HepG2 (cell line): ENCODE measurements around the gene SMYD4. TPM values are rescaled to one million over a fixed set of nuclear protein-coding genes. Genes with fewer than 3 reads are reported as not detected.

Experiments
- ATAC-seq: fragments of 200-7000 bp; cut with Tn5 transposase; 3 replicates; pipeline ENCODE4 v1.9.1; 2020; ENCODE audit warnings: mild to moderate bottlenecking, moderate library complexity
- BruUV-seq: library from RNA; stranded (reverse); fragments of 400-500 nt; replicated peaks from 2 replicates; lab custom pipeline; 2021; lab: Mats Ljungman, UMichigan
- CTCF ChIA-PET: fragments of 300-600 bp; formaldehyde crosslinking; extraction: SDS; loops from one replicate; lab custom pipeline; 2021; ENCODE audit warnings: low total read pairs, inconsistent platforms, low intra/inter-chr PET ratio; lab: Yijun Ruan, JAX
- POLR2A ChIA-PET: fragments of 350-600 bp; sonication (Branson Sonifier 250); formaldehyde crosslinking; loops from one replicate; lab custom pipeline; 2020; ENCODE audit warnings: antibody characterized with exemption, inconsistent platforms; lab: Yijun Ruan, JAX
- DNase-seq: peaks from one replicate; pipeline ENCODE4 v3.0.0-alpha.2; 2015; ENCODE audit warnings: low spot score
- FAIRE-seq: peaks from 3 replicates; lab custom pipeline; 2011; peaks lifted over from hg19 to GRCh38; lab: Jason Lieb, UNC
- H2AFZ ChIP-seq: one replicate; pipeline ENCODE4 v1.6.1; 2011; ENCODE audit warnings: low read length, inconsistent platforms
- H3K27ac ChIP-seq: fragments of 300-600 bp; 3 replicates; pipeline ENCODE4 v1.8.0; 2011; ENCODE audit warnings: mixed run types, mild to moderate bottlenecking, mixed read lengths, low read length, inconsistent platforms; ENCODE audit not compliant: insufficient read depth; ENCODE audit errors: extremely low read length
- H3K27me3 ChIP-seq, 2 experiments: fragments of 200-600 bp in 1 of 2; 2 replicates in 1 of 2; 3 replicates in 1 of 2; pipeline versions ENCODE4 v1.6.0 to v1.8.0; 2011; ENCODE audit warnings: low read length in 2 of 2, mild to moderate bottlenecking in 2 of 2, moderate library complexity in 2 of 2, inconsistent platforms in 1 of 2; ENCODE audit not compliant: insufficient read depth in 2 of 2, control insufficient read depth in 1 of 2
- H3K36me3 ChIP-seq, 2 experiments: fragments of 200-600 bp in 1 of 2; replicated peaks in 1 of 2; 2 replicates in 1 of 2; 3 replicates in 1 of 2; pipeline versions ENCODE4 v1.5.1 to v1.8.0; 2011; ENCODE audit warnings: low read length in 2 of 2, inconsistent platforms in 1 of 2; ENCODE audit not compliant: insufficient read depth in 2 of 2, control insufficient read depth in 1 of 2
- H3K4me1 ChIP-seq: 2 replicates; pipeline ENCODE4 v1.5.1; 2012; ENCODE audit warnings: low read length, inconsistent platforms; ENCODE audit not compliant: insufficient read depth
- H3K4me2 ChIP-seq: 2 replicates; pipeline ENCODE4 v1.6.0; 2011; ENCODE audit warnings: low read depth, low read length, inconsistent platforms
- H3K4me3 ChIP-seq, 3 experiments: fragments of 200-600 bp in 1 of 3; sonication (generic), shearing (Covaris generic) in 1 of 3; replicated peaks in 1 of 3; 2 replicates each; pipeline ENCODE4 v1.5.1; 2011 to 2016; ENCODE audit warnings: low read length in 3 of 3, inconsistent platforms in 2 of 3, low read depth in 2 of 3, mild to moderate bottlenecking in 2 of 3, control low read depth in 1 of 3, mixed read lengths in 1 of 3; ENCODE audit not compliant: insufficient read depth in 1 of 3
- H3K79me2 ChIP-seq: one replicate; pipeline ENCODE4 v1.6.1; 2011; ENCODE audit warnings: low read length, inconsistent platforms; ENCODE audit not compliant: insufficient read depth
- H3K9ac ChIP-seq: 2 replicates; pipeline ENCODE4 v1.6.0; 2011; ENCODE audit warnings: mild to moderate bottlenecking, low read depth, low read length, inconsistent platforms; ENCODE audit not compliant: insufficient read depth
- H3K9me3 ChIP-seq: 2 replicates; pipeline ENCODE4 v1.5.1; 2012; ENCODE audit warnings: mild to moderate bottlenecking, low read length
- H4K20me1 ChIP-seq: 2 replicates; pipeline ENCODE4 v1.6.0; 2011; ENCODE audit warnings: inconsistent platforms, mild to moderate bottlenecking, low read length, moderate library complexity; ENCODE audit not compliant: insufficient read depth
- BRD4 ChIP-seq: sonication (generic); formaldehyde crosslinking; IDR thresholded peaks from 2 replicates; pipeline ENCODE4 v1.4.0; 2020; ENCODE audit warnings: missing genetic modification reagents
- EHMT2 ChIP-seq: fragments of 200-600 bp; sonication (generic); IDR thresholded peaks from 2 replicates; pipeline ENCODE4 v1.7.0; 2017; ENCODE audit warnings: antibody characterized with exemption, low read depth, low read length, borderline replicate concordance
- FOSL2 ChIP-seq: sonication (generic); formaldehyde crosslinking; IDR thresholded peaks from 2 replicates; pipeline ENCODE4 v1.4.0; 2020; ENCODE audit warnings: missing genetic modification reagents
- SAP130 ChIP-seq: IDR thresholded peaks from 2 replicates; pipeline ENCODE4 v1.6.1; 2016; ENCODE audit warnings: low read depth
- ZBTB38 ChIP-seq: sonication (generic); formaldehyde crosslinking; IDR thresholded peaks from 2 replicates; pipeline ENCODE4 v1.5.1; 2020; ENCODE audit warnings: mild to moderate bottlenecking, missing genetic modification reagents
- ZNF687 ChIP-seq: sonication (generic); formaldehyde crosslinking; IDR thresholded peaks from 2 replicates; pipeline ENCODE4 v1.5.1; 2020; ENCODE audit warnings: mild to moderate bottlenecking, missing genetic modification reagents, moderate library complexity
- WGBS: methylation state at CpG from one replicate; pipeline ENCODE4 v1.1.6; 2017; ENCODE audit warnings: low lambda C conversion rate; 5-methylcytosine and 5-hydroxymethylcytosine counted together
- in situ Hi-C: cut with HindIII; loops from 2 replicates; pipeline ENCODE4 v1.10.0; 2017; ENCODE audit warnings: low pct_unique_long_range_greater_than_20kb; ENCODE audit not compliant: extremely low pct_ligation_motif_present
- intact Hi-C: fragments of 100-400 bp; cut with micrococcal nuclease; formaldehyde crosslinking; loops from one replicate; pipeline ENCODE4 v1.10.0; 2022; ENCODE audit not compliant: unreplicated experiment
- polyA plus RNA-seq, 8 experiments: library from polyadenylated mRNA; depleted of rRNA in 3 of 8; stranded (reverse) in 7 of 8; unstranded in 1 of 8; fragments of >200 nt; fragmentation: Illumina TruSeq in 4 of 8; extraction: Trizol in 4 of 8; gene quantifications; 2 replicates each; pipeline versions ENCODE4 v1.2.1 to v1.2.3, GENCODE V29; 2011 to 2016; ENCODE audit warnings: low read depth in 4 of 8, missing spikeins in 1 of 8, mixed read lengths in 1 of 8; ENCODE audit not compliant: insufficient read depth in 1 of 8
- total RNA-seq, 5 experiments: library from RNA; depleted of rRNA; stranded (reverse); fragments of >200 nt; fragmentation: Illumina TruSeq; extraction: Trizol; gene quantifications; 2 replicates each; pipeline ENCODE4 v1.2.3, GENCODE V29; 2016; ENCODE audit warnings: low read depth in 1 of 5

The SMYD4 gene
- total and polyA plus RNA-seq, 2 of the 13 experiments (the other 11 are each of a cell fraction or from before 2014, with no cell fraction given): 7.4 to 11.3 TPM

GRCh38 chr17:1787301-1787902 is 42.3 kb downstream of the SMYD4 start:
- H3K4me2 ChIP-seq: no peak overlapping the region
- peaks cover 7% of the 10 kb centered on the region for H3K4me1 ChIP-seq
- peaks cover 18 to 38% of the 10 kb centered on the region in 2 experiments for H3K36me3 ChIP-seq
- ChIA-PET POLR2A (interaction anchor here (1.3 to 2.0 kb wide), 2 partner anchors 23 to 71 kb away, joined by 7 to 8 read pairs; no protein-coding TSS in a partner anchor), CTCF (no interaction called here)
- H4K20me1 ChIP-seq: no peaks in the 10 kb centered on the region
- no peak overlapping the region for H3K4me3 ChIP-seq
- in situ Hi-C loops: no loop called here
- DNase-seq (peak; percentile 29), FAIRE-seq (no peak), ATAC-seq (peak; percentile 42; the same call in 1 of the 3 replicates)
- H3K9me3 ChIP-seq: no peaks in the 10 kb centered on the region
- no peak overlapping the region for H3K9ac ChIP-seq
- no peaks in the 10 kb centered on the region for H3K79me2 ChIP-seq
- intact Hi-C loops: no loop called here
- 87% methylated on average over 16 of the region's 16 CpGs for WGBS
- H3K27me3 ChIP-seq: no peaks in the 10 kb centered on the region
- no TSS peak for BruUV-seq
- TF ChIP-seq ZNF687 (CRISPR knock-in tag) (peak; percentile 31; the same call in 1 of the 2 replicates), SAP130 (0 out of 2 replicates have a peak, but pooled peaks have one; percentile 18), EHMT2 (no peak), FOSL2 (CRISPR knock-in tag) (peak; percentile 74), ZBTB38 (CRISPR knock-in tag) (peak; percentile 59; the same call in 1 of the 2 replicates), BRD4 (CRISPR knock-in tag) (no peak)
- H2AFZ ChIP-seq: no peak overlapping the region
- H3K27ac ChIP-seq: no peak overlapping the region
